OCI-LY1 (cell line): ENCODE measurements around the gene JAKMIP1.

ENCODE experiments used
- H2AFZ ChIP-seq: fragments of 200-600 bp; sonication (generic), shearing (Covaris generic); 2 replicates; pipeline ENCODE4 v1.6.0; 2014; ENCODE audit warnings: antibody characterized with exemption, mild to moderate bottlenecking, low read length
- H3F3A ChIP-seq: fragments of 200-600 bp; sonication (generic), shearing (Covaris generic); 2 replicates; pipeline ENCODE4 v1.6.0; 2014; ENCODE audit warnings: mild to moderate bottlenecking, antibody characterized with exemption, low read length, moderate library complexity; ENCODE audit not compliant: insufficient read depth
- H3K27ac ChIP-seq: fragments of 200-600 bp; sonication (generic); 2 replicates; pipeline ENCODE4 v1.5.1; 2014; ENCODE audit warnings: low read length, mixed run types, mild to moderate bottlenecking, low read depth; ENCODE audit not compliant: poor library complexity, severe bottlenecking
- H3K27me3 ChIP-seq: fragments of 200-600 bp; sonication (generic); 2 replicates; pipeline ENCODE4 v1.6.0; 2014; ENCODE audit warnings: antibody characterized with exemption, mild to moderate bottlenecking, low read length, moderate library complexity; ENCODE audit not compliant: insufficient read depth
- H3K36me3 ChIP-seq: fragments of 200-600 bp; sonication (generic); 2 replicates; pipeline ENCODE4 v1.6.1; 2014; ENCODE audit warnings: mild to moderate bottlenecking, antibody characterized with exemption, low read length, moderate library complexity, mixed read lengths; ENCODE audit not compliant: insufficient read depth
- H3K4me1 ChIP-seq: fragments of 200-600 bp; sonication (generic); 2 replicates; pipeline ENCODE4 v1.5.1; 2014; ENCODE audit warnings: mild to moderate bottlenecking, low read length, moderate library complexity; ENCODE audit not compliant: insufficient read depth, severe bottlenecking
- H3K4me2 ChIP-seq: fragments of 200-600 bp; sonication (generic), shearing (Covaris generic); 2 replicates; pipeline ENCODE4 v1.6.1; 2014; ENCODE audit warnings: low read length
- H3K4me3 ChIP-seq: fragments of 200-600 bp; sonication (generic); 2 replicates; pipeline ENCODE4 v1.5.1; 2014; ENCODE audit warnings: low read length, low read depth, mild to moderate bottlenecking, mixed read lengths; ENCODE audit not compliant: poor library complexity, severe bottlenecking
- H3K79me2 ChIP-seq: fragments of 200-600 bp; shearing (Covaris generic); 2 replicates; pipeline ENCODE4 v1.6.1; 2016; ENCODE audit warnings: mixed run types, low read length, mixed read lengths; ENCODE audit not compliant: insufficient read depth
- H3K9ac ChIP-seq: fragments of 200-600 bp; sonication (generic), shearing (Covaris generic); 2 replicates; pipeline ENCODE4 v1.6.1; 2014; ENCODE audit warnings: mild to moderate bottlenecking, low read length, mixed read lengths
- H3K9me2 ChIP-seq: fragments of 200-600 bp; sonication (generic), shearing (Covaris generic); 2 replicates; pipeline ENCODE4 v1.6.1; 2014; ENCODE audit warnings: low read depth, mild to moderate bottlenecking, low read length, mixed read lengths
- H3K9me3 ChIP-seq: fragments of 200-600 bp; shearing (Covaris generic); 2 replicates; pipeline ENCODE4 v1.6.1; 2014; ENCODE audit warnings: low read length, mixed read lengths
- H4K20me1 ChIP-seq: fragments of 200-600 bp; sonication (generic), shearing (Covaris generic); 2 replicates; pipeline ENCODE4 v1.6.0; 2016; ENCODE audit warnings: mild to moderate bottlenecking, low read length; ENCODE audit not compliant: insufficient read depth
- EZH2 ChIP-seq: fragments of 200-600 bp; sonication (generic), shearing (Covaris generic); IDR thresholded peaks from 2 replicates; pipeline ENCODE4 v1.8.0; 2017; ENCODE audit warnings: borderline replicate concordance, mixed run types, mild to moderate bottlenecking, antibody characterized with exemption, low read length, moderate library complexity, mixed read lengths
- TF ChIP-seq, protein P1 (sequence below): fragments of 200-600 bp; sonication (generic), shearing (Covaris generic); IDR thresholded peaks from 2 replicates; pipeline ENCODE4 v1.5.1; 2017; ENCODE audit warnings: mild to moderate bottlenecking, antibody characterized with exemption, low read length, moderate library complexity, mixed read lengths

The JAKMIP1 gene

GRCh38 chr4:6059375-6059805 lies 141.0 kb downstream of the JAKMIP1 start:
- no peaks in the 10 kb centered on the region for H3K9me3 ChIP-seq
- no peak for TF ChIP-seq EZH2
- TF ChIP-seq, protein P1, sequence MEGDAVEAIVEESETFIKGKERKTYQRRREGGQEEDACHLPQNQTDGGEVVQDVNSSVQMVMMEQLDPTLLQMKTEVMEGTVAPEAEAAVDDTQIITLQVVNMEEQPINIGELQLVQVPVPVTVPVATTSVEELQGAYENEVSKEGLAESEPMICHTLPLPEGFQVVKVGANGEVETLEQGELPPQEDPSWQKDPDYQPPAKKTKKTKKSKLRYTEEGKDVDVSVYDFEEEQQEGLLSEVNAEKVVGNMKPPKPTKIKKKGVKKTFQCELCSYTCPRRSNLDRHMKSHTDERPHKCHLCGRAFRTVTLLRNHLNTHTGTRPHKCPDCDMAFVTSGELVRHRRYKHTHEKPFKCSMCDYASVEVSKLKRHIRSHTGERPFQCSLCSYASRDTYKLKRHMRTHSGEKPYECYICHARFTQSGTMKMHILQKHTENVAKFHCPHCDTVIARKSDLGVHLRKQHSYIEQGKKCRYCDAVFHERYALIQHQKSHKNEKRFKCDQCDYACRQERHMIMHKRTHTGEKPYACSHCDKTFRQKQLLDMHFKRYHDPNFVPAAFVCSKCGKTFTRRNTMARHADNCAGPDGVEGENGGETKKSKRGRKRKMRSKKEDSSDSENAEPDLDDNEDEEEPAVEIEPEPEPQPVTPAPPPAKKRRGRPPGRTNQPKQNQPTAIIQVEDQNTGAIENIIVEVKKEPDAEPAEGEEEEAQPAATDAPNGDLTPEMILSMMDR: no peak
- no peaks in the 10 kb centered on the region for H3K36me3 ChIP-seq
- no peaks in the 10 kb centered on the region for H3F3A ChIP-seq
- H3K4me2 ChIP-seq: no peak overlapping the region
- H3K9me2 ChIP-seq: no peaks in the 10 kb centered on the region
- no peaks in the 10 kb centered on the region for H3K27me3 ChIP-seq
- H3K27ac ChIP-seq: no peak overlapping the region
- no peak overlapping the region for H3K4me3 ChIP-seq
- no peaks in the 10 kb centered on the region for H3K4me1 ChIP-seq
- no peak overlapping the region for H3K9ac ChIP-seq
- H2AFZ ChIP-seq: no peak overlapping the region
- H4K20me1 ChIP-seq: no peaks in the 10 kb centered on the region
- no peaks in the 10 kb centered on the region for H3K79me2 ChIP-seq

GRCh38 chr4:6058531-6059374 lies 141.6 kb downstream of the JAKMIP1 start:
- no peaks in the 10 kb centered on the region for H3F3A ChIP-seq
- H3K4me1 ChIP-seq: no peaks in the 10 kb centered on the region
- H3K36me3 ChIP-seq: no peaks in the 10 kb centered on the region
- H3K9me2 ChIP-seq: no peaks in the 10 kb centered on the region
- H3K79me2 ChIP-seq: no peaks in the 10 kb centered on the region
- TF ChIP-seq, protein P1: no peak
- no peak for TF ChIP-seq EZH2
- no peaks in the 10 kb centered on the region for H4K20me1 ChIP-seq
- H3K4me2 ChIP-seq: no peak overlapping the region
- H2AFZ ChIP-seq: no peak overlapping the region
- no peak overlapping the region for H3K27ac ChIP-seq
- no peaks in the 10 kb centered on the region for H3K9me3 ChIP-seq
- H3K9ac ChIP-seq: no peak overlapping the region
- H3K27me3 ChIP-seq: no peaks in the 10 kb centered on the region
- H3K4me3 ChIP-seq: no peak overlapping the region

DNA sequence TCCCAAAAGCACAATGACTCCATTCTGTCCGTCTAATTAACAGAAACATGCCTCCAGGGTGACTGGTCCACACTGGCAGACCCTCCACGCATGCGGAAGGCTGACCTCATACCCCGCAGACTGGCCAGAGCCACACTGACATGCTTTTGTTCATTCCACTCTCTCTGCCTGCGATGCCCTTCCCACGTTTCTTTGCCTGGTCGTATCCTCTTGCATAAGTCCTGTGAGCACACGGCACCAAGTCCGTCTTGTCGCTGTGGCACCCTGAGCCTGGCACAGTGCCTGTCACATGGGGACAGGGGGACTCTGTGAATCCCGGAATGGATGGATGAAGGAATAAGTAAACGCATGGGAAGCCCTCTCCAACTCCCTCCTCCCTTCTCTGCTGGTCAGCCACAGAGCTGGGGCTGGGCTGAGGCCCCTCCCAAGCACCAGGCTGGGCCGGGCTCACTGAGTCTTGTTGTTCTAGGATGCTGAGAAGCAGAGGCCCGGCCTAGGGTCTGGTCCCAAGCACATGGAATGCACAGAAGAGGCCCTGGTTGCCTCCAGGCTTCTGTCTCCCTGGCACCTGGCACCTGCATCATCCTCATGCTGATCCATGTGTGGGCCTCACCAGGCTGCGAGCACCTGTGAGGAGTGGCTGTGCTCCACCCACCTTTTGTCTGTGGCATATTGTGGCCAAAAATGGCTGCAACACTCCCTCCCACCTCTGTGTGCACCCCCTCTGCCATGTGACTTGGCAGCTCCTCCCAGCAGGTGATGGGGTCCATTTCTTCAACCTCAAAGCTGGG lies 143.2 kb downstream of the JAKMIP1 start:
- Histone ChIP-seq H2AFZ (no peak overlapping the region), H3K9ac (no peak overlapping the region), H3K27ac (no peak overlapping the region), H3K4me3 (no peak overlapping the region), H3K79me2 (no peaks in the 10 kb centered on the region), H3K9me2 (no peaks in the 10 kb centered on the region), H4K20me1 (no peaks in the 10 kb centered on the region), H3K9me3 (no peaks in the 10 kb centered on the region), H3K4me2 (no peak overlapping the region), H3F3A (no peaks in the 10 kb centered on the region), H3K27me3 (no peaks in the 10 kb centered on the region), H3K4me1 (no peaks in the 10 kb centered on the region), H3K36me3 (no peaks in the 10 kb centered on the region)
- no peak for TF ChIP-seq EZH2
- TF ChIP-seq, protein P1: no peak
